HL-60 (cell line): Measurements from ENCODE around the gene ZNF593.

Experiments
- DNase-seq, 2 experiments: peaks; one replicate each; pipeline ENCODE4 v3.0.0-alpha.2; 2010 to 2020; ENCODE audit warnings: low read depth in 1 of 2, low spot score in 1 of 2
- H3K27ac ChIP-seq: fragments of 250-450 bp; sonication (Bioruptor Pico); replicated peaks from 2 replicates; pipeline ENCODE4 v1.5.1; 2020; ENCODE audit warnings: mild to moderate bottlenecking, moderate library complexity
- H3K27me3 ChIP-seq: fragments of 250-450 bp; sonication (Bioruptor Pico); 2 replicates; pipeline ENCODE4 v1.5.1; 2021; ENCODE audit warnings: mild to moderate bottlenecking, moderate library complexity; ENCODE audit not compliant: insufficient read depth, poor library complexity, severe bottlenecking
- H3K4me3 ChIP-seq: replicated peaks from 2 replicates; pipeline ENCODE4 v1.5.1; 2011; ENCODE audit warnings: mild to moderate bottlenecking, control low read depth, low read length; ENCODE audit not compliant: insufficient read depth
- CTCF ChIP-seq: IDR thresholded peaks from one replicate; pipeline ENCODE4 v1.5.1; 2011; ENCODE audit warnings: low read length, control low read depth, inconsistent platforms; ENCODE audit not compliant: insufficient read depth
- GABPA ChIP-seq: IDR thresholded peaks from 2 replicates; pipeline ENCODE4 v1.6.1; 2012; ENCODE audit warnings: low read depth
- POLR2AphosphoS5 ChIP-seq: IDR thresholded peaks from 2 replicates; pipeline ENCODE4 v1.6.1; 2012; ENCODE audit warnings: low read depth
- REST ChIP-seq: IDR thresholded peaks from 2 replicates; pipeline ENCODE4 v1.6.1; 2012; ENCODE audit warnings: low read depth; ENCODE audit not compliant: insufficient replicate concordance
- SPI1 ChIP-seq: IDR thresholded peaks from 2 replicates; pipeline ENCODE4 v1.6.1; 2012; ENCODE audit warnings: low read depth, mild to moderate bottlenecking, borderline replicate concordance

ZNF593 gene

GRCh38 chr1:26138974-26139558 is 30.6 kb upstream of the ZNF593 start:
- peak overlapping the region; percentile 23; the same call in 1 of the 2 replicates for H3K27ac ChIP-seq
- no peak for DNase-seq

GRCh38 chr1:26142159-26142558 is 27.5 kb upstream of the ZNF593 start:
- Histone ChIP-seq H3K4me3 (no peak overlapping the region), H3K27me3 (no peaks in the 10 kb centered on the region), H3K27ac (no peak overlapping the region)
- TF ChIP-seq SPI1 (no peak), POLR2AphosphoS5 (no peak), REST (no peak), GABPA (no peak), CTCF (no peak)
- DNase-seq: no peak

More at GRCh38 chr1:26138974-26139558, 30.6 kb upstream of the ZNF593 start:
- TF ChIP-seq CTCF (no peak), GABPA (no peak), POLR2AphosphoS5 (no peak), REST (no peak), SPI1 (no peak)
- no peak overlapping the region for H3K4me3 ChIP-seq
- H3K27me3 ChIP-seq: no peaks in the 10 kb centered on the region

- H3K27ac ChIP-seq: no peak overlapping the region
- DNase-seq: peak; percentile 45 to 79
- TF ChIP-seq CTCF (peak; percentile 51), POLR2AphosphoS5 (no peak), REST (no peak), GABPA (no peak), SPI1 (no peak)
- no peaks in the 10 kb centered on the region for H3K27me3 ChIP-seq
- H3K4me3 ChIP-seq: no peak overlapping the region
Measured at GRCh38 chr1:26145041-26145959, 24.4 kb upstream of the ZNF593 start.
